Endothelial cell (in vitro differentiated cells): Measurements from ENCODE around the gene USP36. TPM values are rescaled to one million over a fixed set of nuclear protein-coding genes. Genes with fewer than 3 reads are reported as not detected.
"Not testable (repeated sequence)": the region's sequence is repeated elsewhere in the genome, so short reads cannot be mapped to it uniquely, and the experiment has no call there.

Source experiments
- DNase-seq: peaks from one replicate; pipeline ENCODE4 v3.0.0; 2021; ENCODE audit warnings: low spot score
- H3K27ac Mint-ChIP-seq: one replicate; pipeline ENCODE4 v1.8.0; 2021; ENCODE audit warnings: mixed read lengths, inconsistent platforms; ENCODE audit not compliant: unreplicated experiment
- H3K27me3 Mint-ChIP-seq: one replicate; pipeline ENCODE4 v1.8.0; 2021; ENCODE audit warnings: mild to moderate bottlenecking, moderate library complexity, mixed read lengths, inconsistent platforms; ENCODE audit not compliant: unreplicated experiment
- H3K36me3 Mint-ChIP-seq: one replicate; pipeline ENCODE4 v1.8.0; 2021; ENCODE audit warnings: mild to moderate bottlenecking, low read depth, mixed read lengths, inconsistent platforms; ENCODE audit not compliant: unreplicated experiment
- H3K4me1 Mint-ChIP-seq: one replicate; pipeline ENCODE4 v1.8.0; 2021; ENCODE audit warnings: mild to moderate bottlenecking, mixed read lengths, inconsistent platforms; ENCODE audit not compliant: unreplicated experiment
- H3K4me3 Mint-ChIP-seq: one replicate; pipeline ENCODE4 v1.8.0; 2021; ENCODE audit warnings: mild to moderate bottlenecking, mixed read lengths, inconsistent platforms; ENCODE audit not compliant: unreplicated experiment
- H3K9me3 Mint-ChIP-seq: one replicate; pipeline ENCODE4 v1.8.0; 2021; ENCODE audit warnings: mixed read lengths, inconsistent platforms; ENCODE audit not compliant: unreplicated experiment
- total RNA-seq: library from RNA; stranded (reverse); fragmentation: NEBNext Ultra II Directional; extraction: Animal tissue kit (Norgen Biotek cat#: 25700); gene quantifications from one replicate; pipeline ENCODE4 v1.2.1, GENCODE V29; 2021; ENCODE audit not compliant: unreplicated experiment
- TF ChIP-seq, protein P1 (sequence below): fragments of 200-600 bp; sonication (generic); IDR thresholded peaks from one replicate; pipeline ENCODE4 v1.5.0; 2021; ENCODE audit warnings: antibody characterized with exemption; ENCODE audit not compliant: unreplicated experiment

Gene USP36
- total RNA-seq, 1 donor from 2014 or later, result 56.7 TPM

DNA sequence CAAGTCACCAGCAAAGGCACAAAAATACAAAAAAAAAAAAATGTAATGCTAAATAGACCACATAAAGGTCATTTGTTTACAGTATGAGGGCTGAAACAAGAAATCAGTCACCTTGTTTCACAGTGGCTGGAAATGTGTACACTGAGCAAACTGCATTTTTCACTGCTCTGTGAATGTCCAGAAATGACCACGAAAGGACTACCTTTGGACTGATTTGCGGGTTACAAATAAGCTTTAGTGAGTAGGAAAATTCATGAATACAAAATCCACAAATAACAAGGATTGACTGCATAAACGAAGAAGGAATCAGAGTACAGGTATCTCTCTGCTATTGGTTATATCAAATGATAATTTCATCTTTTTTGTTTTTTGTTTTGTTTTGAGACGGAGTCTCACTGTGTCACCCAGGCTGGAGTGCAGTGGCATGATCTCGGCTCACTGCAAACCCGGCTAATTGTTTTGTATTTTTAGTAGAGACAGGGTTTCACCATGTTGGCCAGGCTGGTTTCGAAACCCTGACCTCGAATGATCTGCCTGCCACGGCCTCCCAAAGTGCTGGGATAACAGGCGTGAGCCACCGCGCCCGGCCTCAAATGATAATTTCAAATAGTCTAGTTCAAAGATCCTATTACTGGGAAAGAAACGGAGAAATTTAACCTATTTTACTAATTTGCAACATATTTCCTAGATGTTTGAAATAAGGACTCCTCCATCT, 89.0 kb downstream of the USP36 start:
- H3K27me3 Mint-ChIP-seq, result peaks cover 2% of the 10 kb centered on the region
- peaks cover 25% of the 10 kb centered on the region for H3K4me1 Mint-ChIP-seq
- no peak for DNase-seq
- TF ChIP-seq, protein P1, sequence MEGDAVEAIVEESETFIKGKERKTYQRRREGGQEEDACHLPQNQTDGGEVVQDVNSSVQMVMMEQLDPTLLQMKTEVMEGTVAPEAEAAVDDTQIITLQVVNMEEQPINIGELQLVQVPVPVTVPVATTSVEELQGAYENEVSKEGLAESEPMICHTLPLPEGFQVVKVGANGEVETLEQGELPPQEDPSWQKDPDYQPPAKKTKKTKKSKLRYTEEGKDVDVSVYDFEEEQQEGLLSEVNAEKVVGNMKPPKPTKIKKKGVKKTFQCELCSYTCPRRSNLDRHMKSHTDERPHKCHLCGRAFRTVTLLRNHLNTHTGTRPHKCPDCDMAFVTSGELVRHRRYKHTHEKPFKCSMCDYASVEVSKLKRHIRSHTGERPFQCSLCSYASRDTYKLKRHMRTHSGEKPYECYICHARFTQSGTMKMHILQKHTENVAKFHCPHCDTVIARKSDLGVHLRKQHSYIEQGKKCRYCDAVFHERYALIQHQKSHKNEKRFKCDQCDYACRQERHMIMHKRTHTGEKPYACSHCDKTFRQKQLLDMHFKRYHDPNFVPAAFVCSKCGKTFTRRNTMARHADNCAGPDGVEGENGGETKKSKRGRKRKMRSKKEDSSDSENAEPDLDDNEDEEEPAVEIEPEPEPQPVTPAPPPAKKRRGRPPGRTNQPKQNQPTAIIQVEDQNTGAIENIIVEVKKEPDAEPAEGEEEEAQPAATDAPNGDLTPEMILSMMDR, result no peak
- H3K36me3 Mint-ChIP-seq, result no peaks in the 10 kb centered on the region
- H3K9me3 Mint-ChIP-seq, result no peaks in the 10 kb centered on the region
- H3K27ac Mint-ChIP-seq, result no peak overlapping the region
- no peak overlapping the region for H3K4me3 Mint-ChIP-seq

DNA sequence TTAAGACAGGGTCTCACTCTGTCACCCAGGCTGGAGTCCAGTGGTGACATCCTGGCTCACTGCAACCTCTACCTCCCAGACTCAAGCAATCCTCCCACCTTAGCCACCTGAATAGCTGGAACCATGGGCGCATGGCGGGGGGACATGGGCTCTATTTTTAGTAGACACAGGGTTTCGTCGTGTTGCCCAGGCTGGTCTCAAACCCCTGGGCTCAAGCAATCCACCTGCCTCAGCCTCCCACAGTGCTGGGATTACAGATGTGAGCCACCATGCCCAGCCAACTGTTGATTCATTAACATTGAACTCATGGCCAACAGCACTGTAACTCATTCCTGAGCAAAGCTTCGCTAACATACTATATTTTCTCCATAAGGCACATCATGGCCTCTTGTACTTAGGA, 89.6 kb downstream of the USP36 start:
- DNase-seq, H3K36me3 Mint-ChIP-seq, H3K4me3 Mint-ChIP-seq, H3K27ac Mint-ChIP-seq, H3K27me3 Mint-ChIP-seq, H3K9me3 Mint-ChIP-seq: not testable (repeated sequence)
- H3K4me1 Mint-ChIP-seq, result peaks cover 31% of the 10 kb centered on the region

DNA sequence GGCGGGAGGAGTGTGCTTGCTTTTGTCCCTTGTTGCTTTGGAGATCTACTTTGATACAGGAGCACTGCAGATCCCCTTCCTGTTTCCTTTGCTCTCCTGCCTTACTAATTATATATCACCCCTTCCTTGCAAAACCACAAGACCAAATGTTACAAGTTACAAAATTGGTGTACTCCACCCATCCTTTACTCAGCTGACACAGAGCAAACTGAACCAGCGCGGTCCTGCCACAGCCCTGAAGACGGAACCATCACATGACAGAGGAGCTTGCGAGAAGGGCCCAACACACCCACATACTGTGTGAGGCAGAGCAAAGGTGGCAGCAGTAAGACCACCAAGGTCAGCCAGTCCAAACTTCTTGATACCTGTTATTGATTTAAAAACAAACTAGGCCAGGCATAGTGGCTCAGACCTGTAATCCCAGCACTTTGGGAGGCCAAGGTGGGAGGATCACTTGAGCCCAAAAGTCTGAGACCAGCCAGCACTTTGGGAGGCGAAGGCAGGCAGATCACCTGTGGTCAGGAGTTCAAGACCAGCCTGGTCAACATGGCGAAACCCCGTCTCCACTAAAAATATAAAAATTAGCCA, 91.8 kb downstream of the USP36 start:
- no peak for DNase-seq
- peaks cover 49% of the 10 kb centered on the region for H3K4me1 Mint-ChIP-seq
- H3K27me3 Mint-ChIP-seq, result peaks cover 2% of the 10 kb centered on the region
- no peaks in the 10 kb centered on the region for H3K36me3 Mint-ChIP-seq
- peak overlapping the region; percentile 73 for H3K27ac Mint-ChIP-seq
- TF ChIP-seq, protein P1, result no peak
- H3K4me3 Mint-ChIP-seq, result no peak overlapping the region
- no peaks in the 10 kb centered on the region for H3K9me3 Mint-ChIP-seq

DNA sequence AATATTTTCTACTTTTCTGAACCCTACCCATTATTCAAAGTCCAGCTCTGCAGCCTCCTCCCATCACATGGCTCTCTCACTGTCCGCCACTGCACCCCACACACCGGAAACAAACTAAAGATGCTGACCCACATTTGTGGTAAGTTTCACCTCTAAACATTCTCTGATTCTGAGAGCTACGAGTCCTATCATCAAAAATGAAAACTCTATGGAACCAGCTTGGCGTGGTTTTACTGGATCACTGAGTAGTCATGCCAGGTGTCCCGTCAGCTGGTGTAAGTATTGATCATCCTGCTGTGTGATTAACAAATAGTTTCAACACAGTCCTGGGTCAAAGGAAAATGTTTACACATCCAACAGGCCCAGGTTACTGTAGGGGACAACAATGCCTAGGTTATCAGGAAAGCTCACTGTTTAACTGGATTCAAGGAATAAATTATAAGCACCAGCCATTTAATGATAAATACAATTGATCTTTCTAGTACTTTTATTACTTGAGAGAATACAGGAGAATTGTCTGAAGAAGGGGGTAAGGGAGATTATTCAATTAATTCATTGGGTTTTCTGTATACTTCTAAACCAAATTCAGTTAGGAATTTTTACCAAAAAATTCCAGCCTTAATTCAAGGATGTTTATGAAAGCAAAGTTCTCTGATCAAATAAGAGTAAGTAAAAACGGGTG, 92.4 kb downstream of the USP36 start:
- Mint-ChIP-seq H3K36me3 (no peaks in the 10 kb centered on the region), H3K27ac (peak overlapping the region; percentile 73), H3K9me3 (no peaks in the 10 kb centered on the region), H3K27me3 (peaks cover 2% of the 10 kb centered on the region), H3K4me3 (peak overlapping the region; percentile 28), H3K4me1 (peaks cover 51% of the 10 kb centered on the region)
- TF ChIP-seq, protein P1, result no peak
- DNase-seq, result no peak

DNA sequence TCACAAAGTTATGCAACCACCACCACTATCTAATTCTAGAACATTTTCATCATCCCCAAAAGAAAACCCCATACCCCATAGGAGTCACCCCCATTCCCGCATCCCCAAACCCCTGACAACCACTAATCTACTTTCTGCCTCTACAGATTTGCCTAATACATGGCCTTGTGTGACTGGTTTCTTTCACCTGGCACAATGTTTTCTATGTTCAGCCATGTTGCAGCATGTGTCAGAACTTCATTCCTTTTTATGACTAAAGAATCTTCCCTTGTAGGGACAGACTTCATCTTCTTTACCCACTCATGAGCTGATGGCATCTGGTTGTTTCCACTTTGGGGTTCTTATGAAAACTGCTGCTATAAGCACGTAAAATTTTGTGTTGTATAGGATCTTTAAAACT, 93.1 kb downstream of the USP36 start:
- TF ChIP-seq, protein P1, result no peak
- no peak overlapping the region for H3K27ac Mint-ChIP-seq

More for the DNA sequence above, 93.1 kb downstream of the USP36 start:
- Mint-ChIP-seq H3K36me3 (no peaks in the 10 kb centered on the region), H3K9me3 (no peaks in the 10 kb centered on the region), H3K4me3 (no peak overlapping the region), H3K27me3 (peaks cover 2% of the 10 kb centered on the region), H3K4me1 (peaks cover 55% of the 10 kb centered on the region)
- DNase-seq, result no peak
